CD14-positive monocyte (primary cell): ENCODE measurements around the gene RALGAPB. TPM values are rescaled to one million over a fixed set of nuclear protein-coding genes. Genes with fewer than 3 reads are reported as not detected.

Experiments
- DNase-seq, 3 donors: peaks; one replicate each; pipeline ENCODE4 v3.0.0-alpha.2; 2011 to 2022
- H2AFZ ChIP-seq: 2 replicates; pipeline ENCODE4 v1.6.0; 2012; ENCODE audit warnings: mild to moderate bottlenecking, low read depth, low read length, inconsistent platforms; ENCODE audit not compliant: insufficient read depth, poor library complexity, severe bottlenecking
- H3K27ac ChIP-seq, 2 donors: 1 replicate in 1 of 2; 2 replicates in 1 of 2; pipeline ENCODE4 v1.5.1; 2012 to 2013; ENCODE audit warnings: low read length in 2 of 2, control low read depth in 1 of 2, inconsistent platforms in 1 of 2, low read depth in 1 of 2, mild to moderate bottlenecking in 1 of 2
- H3K27me3 ChIP-seq, 2 donors: one replicate each; pipeline versions ENCODE4 v1.6.0 to v1.6.1; 2011 to 2013; ENCODE audit warnings: low read length in 2 of 2; ENCODE audit not compliant: control insufficient read depth in 2 of 2, insufficient read depth in 2 of 2
- H3K36me3 ChIP-seq, 2 donors: replicated peaks in 1 of 2; 1 replicate in 1 of 2; 2 replicates in 1 of 2; pipeline versions ENCODE4 v1.5.1 to v1.6.1; 2012 to 2013; ENCODE audit warnings: low read length in 2 of 2, control low read depth in 1 of 2, inconsistent platforms in 1 of 2, mild to moderate bottlenecking in 1 of 2; ENCODE audit not compliant: insufficient read depth in 2 of 2, control insufficient read depth in 1 of 2
- H3K4me1 ChIP-seq, 2 donors: 1 replicate in 1 of 2; 2 replicates in 1 of 2; pipeline versions ENCODE4 v1.5.1 to v1.6.1; 2012 to 2013; ENCODE audit warnings: low read length in 2 of 2, control low read depth in 1 of 2, inconsistent platforms in 1 of 2, mild to moderate bottlenecking in 1 of 2, moderate library complexity in 1 of 2; ENCODE audit not compliant: insufficient read depth in 2 of 2, control insufficient read depth in 1 of 2
- H3K4me2 ChIP-seq: replicated peaks from 2 replicates; pipeline ENCODE3; 2012; ENCODE audit warnings: low read length, moderate library complexity, mild to moderate bottlenecking; ENCODE audit not compliant: poor library complexity, severe bottlenecking; ENCODE audit errors: extremely low read depth
- H3K4me3 ChIP-seq, 3 experiments: fragments of 200-600 bp in 1 of 3; sonication (generic) in 1 of 3; replicated peaks in 1 of 3; 1 replicate in 2 of 3; 2 replicates in 1 of 3; pipeline ENCODE4 v1.5.1; 2011 to 2013; ENCODE audit warnings: low read length in 3 of 3, mild to moderate bottlenecking in 3 of 3, control low read depth in 2 of 3, low read depth in 2 of 3, inconsistent platforms in 1 of 3, moderate library complexity in 1 of 3
- H3K79me2 ChIP-seq: 2 replicates; pipeline ENCODE4 v1.6.0; 2012; ENCODE audit warnings: mild to moderate bottlenecking, control low read depth, inconsistent platforms, low read length, moderate library complexity; ENCODE audit not compliant: insufficient read depth
- H3K9ac ChIP-seq: 2 replicates; pipeline ENCODE4 v1.6.0; 2017; ENCODE audit warnings: low read length, mild to moderate bottlenecking; ENCODE audit not compliant: insufficient read depth, poor library complexity, severe bottlenecking
- H3K9me3 ChIP-seq, 2 donors: replicated peaks in 1 of 2; 1 replicate in 1 of 2; 2 replicates in 1 of 2; pipeline versions ENCODE4 v1.5.1 to v1.6.1; 2012 to 2013; ENCODE audit warnings: low read length in 2 of 2, control low read depth in 1 of 2; ENCODE audit not compliant: control insufficient read depth in 1 of 2, insufficient read depth in 1 of 2
- H4K20me1 ChIP-seq: 2 replicates; pipeline ENCODE4 v1.6.0; 2012; ENCODE audit warnings: mild to moderate bottlenecking, low read length, control low read depth, moderate library complexity; ENCODE audit not compliant: insufficient read depth
- H3K27ac Mint-ChIP-seq, 7 donors: one replicate each; pipeline ENCODE4 v1.8.0; 2020; ENCODE audit warnings: mild to moderate bottlenecking in 7 of 7, mixed read lengths in 7 of 7, moderate library complexity in 6 of 7, inconsistent platforms in 2 of 7
- H3K27me3 Mint-ChIP-seq, 3 donors: one replicate each; pipeline ENCODE4 v1.8.0; 2021 to 2022; ENCODE audit warnings: low read depth in 3 of 3, mild to moderate bottlenecking in 3 of 3, mixed read lengths in 3 of 3, moderate library complexity in 3 of 3, inconsistent platforms in 1 of 3
- H3K36me3 Mint-ChIP-seq, 2 donors: one replicate each; pipeline ENCODE4 v1.8.0; 2020; ENCODE audit warnings: mixed read lengths in 2 of 2, inconsistent platforms in 1 of 2, mild to moderate bottlenecking in 1 of 2
- H3K4me1 Mint-ChIP-seq: one replicate; pipeline ENCODE4 v1.8.0; 2020; ENCODE audit warnings: mild to moderate bottlenecking, mixed read lengths
- H3K4me3 Mint-ChIP-seq, 2 donors: one replicate each; pipeline ENCODE4 v1.8.0; 2020; ENCODE audit warnings: mild to moderate bottlenecking in 2 of 2, mixed read lengths in 2 of 2, moderate library complexity in 1 of 2
- H3K9me3 Mint-ChIP-seq, 7 donors: one replicate each; pipeline ENCODE4 v1.8.0; 2020 to 2022; ENCODE audit warnings: mixed read lengths in 7 of 7, mild to moderate bottlenecking in 6 of 7, moderate library complexity in 6 of 7, inconsistent platforms in 2 of 7
- WGBS: methylation state at CpG from one replicate; pipeline ENCODE4 v1.1.5; 2013; ENCODE audit warnings: missing lambda C conversion rate; ENCODE audit not compliant: insufficient coverage; 5-methylcytosine and 5-hydroxymethylcytosine counted together
- intact Hi-C, 2 donors: fragments of 100-400 bp; cut with micrococcal nuclease; formaldehyde crosslinking; loops; one replicate each; pipeline versions ENCODE4 v1.15.0 to v1.15.1; 2023
- polyA plus RNA-seq, 3 donors: library from polyadenylated mRNA; depleted of rRNA in 1 of 3; unstranded in 2 of 3; stranded (reverse) in 1 of 3; fragments of 300-500 nt in 2 of 3; fragments of >200 nt in 1 of 3; fragmentation: Illumina TruSeq in 2 of 3; gene quantifications; 1 replicate in 2 of 3; 2 replicates in 1 of 3; pipeline ENCODE4 v1.2.3, GENCODE V29; 2012 to 2021
- TF ChIP-seq, protein P1 (sequence below): fragments of 200-600 bp; IDR thresholded peaks from one replicate; pipeline ENCODE4 v1.8.0; 2022; ENCODE audit warnings: antibody characterized with exemption, mild to moderate bottlenecking

The RALGAPB gene
- polyA plus RNA-seq, 3 donors = 4.7 to 15.5 (median 6.1) TPM

DNA sequence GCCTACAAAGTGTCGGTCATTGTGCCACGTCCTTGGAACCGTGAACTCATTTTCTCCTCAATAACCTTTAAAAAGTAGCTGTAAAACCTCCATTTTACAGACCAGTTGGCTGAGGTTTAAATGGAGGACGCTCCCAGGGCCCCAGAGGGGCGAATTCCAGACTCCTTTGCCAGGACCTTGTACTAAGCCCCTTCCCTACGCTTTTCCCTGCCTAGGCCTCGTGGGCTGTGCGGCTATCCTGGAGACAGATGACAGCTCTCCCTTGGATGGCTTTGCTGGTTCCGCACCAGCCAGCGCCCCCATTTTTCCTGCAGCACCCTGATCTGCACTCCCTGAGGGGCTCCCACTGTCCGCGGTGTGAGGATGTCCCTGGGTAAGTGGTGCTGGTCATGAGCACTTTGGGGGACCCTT, 25.4 kb upstream of the RALGAPB start:
- 90% methylated on average over 9 of the region's 12 CpGs for WGBS
- Histone ChIP-seq H3K9me3 (no peaks in the 10 kb centered on the region), H3K79me2 (no peaks in the 10 kb centered on the region), H2AFZ (peak overlapping the region; percentile 95), H3K4me3 (peak overlapping the region; percentile 61 to 99 (median 86)), H3K27ac (peak overlapping the region; percentile 74 to 88), H3K4me2 (peak overlapping the region; percentile 90), H3K36me3 (peaks cover 16 to 28% of the 10 kb centered on the region in 2 donors), H3K9ac (peak overlapping the region; percentile 93), H3K27me3 (peaks cover 0 to 2% of the 10 kb centered on the region in 2 donors), H3K4me1 (peaks cover 24 to 26% of the 10 kb centered on the region in 2 donors), H4K20me1 (no peaks in the 10 kb centered on the region)
- Mint-ChIP-seq H3K36me3 (peaks cover 26 to 33% of the 10 kb centered on the region in 2 donors), H3K4me3 (peak overlapping the region; percentile 79 to 84), H3K4me1 (peaks cover 22% of the 10 kb centered on the region), H3K9me3 (no peaks in the 10 kb centered on the region), H3K27ac (peak overlapping the region in 5 of 7 donors; percentile 41 to 87 (median 67)), H3K27me3 (peaks cover 3 to 10% (median 9%) of the 10 kb centered on the region in 3 donors)
- TF ChIP-seq, protein P1, sequence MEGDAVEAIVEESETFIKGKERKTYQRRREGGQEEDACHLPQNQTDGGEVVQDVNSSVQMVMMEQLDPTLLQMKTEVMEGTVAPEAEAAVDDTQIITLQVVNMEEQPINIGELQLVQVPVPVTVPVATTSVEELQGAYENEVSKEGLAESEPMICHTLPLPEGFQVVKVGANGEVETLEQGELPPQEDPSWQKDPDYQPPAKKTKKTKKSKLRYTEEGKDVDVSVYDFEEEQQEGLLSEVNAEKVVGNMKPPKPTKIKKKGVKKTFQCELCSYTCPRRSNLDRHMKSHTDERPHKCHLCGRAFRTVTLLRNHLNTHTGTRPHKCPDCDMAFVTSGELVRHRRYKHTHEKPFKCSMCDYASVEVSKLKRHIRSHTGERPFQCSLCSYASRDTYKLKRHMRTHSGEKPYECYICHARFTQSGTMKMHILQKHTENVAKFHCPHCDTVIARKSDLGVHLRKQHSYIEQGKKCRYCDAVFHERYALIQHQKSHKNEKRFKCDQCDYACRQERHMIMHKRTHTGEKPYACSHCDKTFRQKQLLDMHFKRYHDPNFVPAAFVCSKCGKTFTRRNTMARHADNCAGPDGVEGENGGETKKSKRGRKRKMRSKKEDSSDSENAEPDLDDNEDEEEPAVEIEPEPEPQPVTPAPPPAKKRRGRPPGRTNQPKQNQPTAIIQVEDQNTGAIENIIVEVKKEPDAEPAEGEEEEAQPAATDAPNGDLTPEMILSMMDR = no peak
- no peak for DNase-seq
- intact Hi-C loops = loop anchor here in 1 of 2 donors (5.0 kb wide), 1 partner anchor 415 kb away; the partner anchor contains the start of genes RPRD1B and TTI1

DNA sequence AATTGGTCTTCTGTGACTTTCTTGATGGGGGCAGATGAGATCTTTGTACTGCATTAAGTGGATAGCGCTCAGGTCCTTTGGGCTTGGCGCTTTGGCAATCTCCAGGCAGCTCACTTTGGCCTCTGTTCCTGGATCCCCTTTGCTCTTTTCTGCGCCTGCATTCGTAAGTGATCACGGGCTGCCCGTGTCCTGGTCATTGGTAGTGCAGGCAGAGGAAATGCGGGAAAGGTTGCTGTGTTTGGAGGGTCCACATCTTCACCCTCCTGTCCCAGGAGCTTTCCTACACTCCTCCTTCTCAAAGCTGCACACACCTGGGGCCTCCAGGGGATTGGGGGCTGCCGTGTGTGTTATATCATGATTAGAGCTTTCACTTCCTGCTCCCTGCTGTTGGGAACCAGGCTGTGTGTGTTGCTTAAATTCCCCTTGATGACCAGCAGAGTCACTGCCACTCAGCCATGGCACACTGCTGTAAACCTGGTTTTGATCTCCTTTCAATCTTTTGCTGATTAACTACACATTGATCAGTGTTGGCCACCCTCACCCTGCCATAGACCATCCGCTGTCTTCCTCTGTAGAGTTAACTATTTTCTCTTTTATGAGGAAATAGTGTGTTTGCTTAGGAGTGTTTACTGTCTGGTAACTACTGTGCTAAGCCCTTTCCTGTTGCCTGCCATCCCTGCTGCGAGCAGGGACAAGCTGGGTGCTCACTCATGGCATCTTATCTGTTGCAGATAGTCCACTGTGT, 24.5 kb upstream of the RALGAPB start:
- 80% methylated on average over 2 of the region's 10 CpGs for WGBS
- no peak overlapping the region for H3K4me3 ChIP-seq
- TF ChIP-seq, protein P1 = no peak
- H3K36me3 ChIP-seq = peaks cover 16 to 28% of the 10 kb centered on the region in 2 donors
- H3K4me1 ChIP-seq = peaks cover 24 to 26% of the 10 kb centered on the region in 2 donors
- H2AFZ ChIP-seq = peak overlapping the region; percentile 95
- H3K9me3 ChIP-seq = no peaks in the 10 kb centered on the region
- H3K27ac ChIP-seq = peak overlapping the region in 1 of 2 donors; percentile 10
- no peaks in the 10 kb centered on the region for H4K20me1 ChIP-seq
- Mint-ChIP-seq H3K4me1 (peaks cover 22% of the 10 kb centered on the region), H3K27me3 (peaks cover 2 to 4% (median 4%) of the 10 kb centered on the region in 3 donors), H3K36me3 (peaks cover 26 to 33% of the 10 kb centered on the region in 2 donors), H3K9me3 (no peaks in the 10 kb centered on the region), H3K27ac (peak overlapping the region in 3 of 7 donors; percentile 21 to 69 (median 35)), H3K4me3 (peak overlapping the region; percentile 48 to 84)
- DNase-seq = peak in 1 of 3 donors; percentile 40
- no peaks in the 10 kb centered on the region for H3K79me2 ChIP-seq
- intact Hi-C loops = loop anchor here in 1 of 2 donors (5.0 kb wide), 1 partner anchor 416 kb away; the partner anchor contains the start of genes RPRD1B and TTI1
- H3K4me2 ChIP-seq = peak overlapping the region; percentile 90
- H3K9ac ChIP-seq = no peak overlapping the region
- H3K27me3 ChIP-seq = no peaks in the 10 kb centered on the region
